GM23248 (cell line): ENCODE data around the gene SLC22A24. TPM values are rescaled to one million over a fixed set of nuclear protein-coding genes. Genes with fewer than 3 reads are reported as not detected.
"Not testable (repeated sequence)": the region's sequence is repeated elsewhere in the genome, so short reads cannot be mapped to it uniquely, and the experiment has no call there.

Experiments used
- DNase-seq: peaks from one replicate; pipeline ENCODE4 v3.0.0-alpha.2; 2015
- H2AFZ ChIP-seq: fragments of 200-600 bp; sonication (generic); 2 replicates; pipeline ENCODE4 v1.6.1; 2016; ENCODE audit warnings: antibody characterized with exemption
- H3F3A ChIP-seq: fragments of 200-600 bp; sonication (generic); 2 replicates; pipeline ENCODE4 v1.6.1; 2016; ENCODE audit warnings: mild to moderate bottlenecking, antibody characterized with exemption, mixed run types; ENCODE audit not compliant: insufficient read depth
- H3K27ac ChIP-seq: fragments of 200-600 bp; sonication (generic); 2 replicates; pipeline ENCODE4 v1.5.1; 2016; ENCODE audit warnings: mild to moderate bottlenecking
- H3K27me3 ChIP-seq: fragments of 200-600 bp; sonication (generic); replicated peaks from 2 replicates; pipeline ENCODE4 v1.6.1; 2016; ENCODE audit warnings: mild to moderate bottlenecking; ENCODE audit not compliant: insufficient read depth
- H3K36me3 ChIP-seq: fragments of 200-600 bp; sonication (generic); 2 replicates; pipeline ENCODE4 v1.6.1; 2016; ENCODE audit warnings: low read depth, mild to moderate bottlenecking
- H3K4me1 ChIP-seq: fragments of 200-600 bp; sonication (generic); 2 replicates; pipeline ENCODE4 v1.6.1; 2016; ENCODE audit warnings: mild to moderate bottlenecking; ENCODE audit not compliant: insufficient read depth
- H3K4me2 ChIP-seq: fragments of 200-600 bp; sonication (generic); one replicate; pipeline ENCODE4 v1.6.1; 2016; ENCODE audit warnings: mild to moderate bottlenecking; ENCODE audit not compliant: unreplicated experiment
- H3K4me3 ChIP-seq: fragments of 200-600 bp; sonication (generic); 2 replicates; pipeline ENCODE4 v1.5.1; 2016; ENCODE audit warnings: mild to moderate bottlenecking
- H3K79me2 ChIP-seq: fragments of 200-600 bp; sonication (generic); 2 replicates; pipeline ENCODE4 v1.6.1; 2016; ENCODE audit warnings: mild to moderate bottlenecking; ENCODE audit not compliant: insufficient read depth
- H3K9ac ChIP-seq: fragments of 200-600 bp; sonication (generic); 2 replicates; pipeline ENCODE4 v1.6.1; 2016; ENCODE audit warnings: mild to moderate bottlenecking
- H3K9me2 ChIP-seq: fragments of 200-600 bp; sonication (generic); 2 replicates; pipeline ENCODE4 v1.6.1; 2016; ENCODE audit warnings: mixed run types, mild to moderate bottlenecking, moderate library complexity; ENCODE audit not compliant: insufficient read depth
- H3K9me3 ChIP-seq: fragments of 200-600 bp; sonication (generic); one replicate; pipeline ENCODE4 v1.6.1; 2017; ENCODE audit warnings: low read depth
- H4K20me1 ChIP-seq: fragments of 200-600 bp; sonication (generic); 2 replicates; pipeline ENCODE4 v1.6.0; 2016; ENCODE audit not compliant: insufficient read depth
- EZH2 ChIP-seq: fragments of 200-600 bp; sonication (generic); IDR thresholded peaks from 2 replicates; pipeline ENCODE4 v1.6.1; 2018; ENCODE audit warnings: antibody characterized with exemption, mild to moderate bottlenecking; ENCODE audit not compliant: insufficient read depth, poor library complexity, severe bottlenecking
- EZH2phosphoT487 ChIP-seq: fragments of 200-600 bp; sonication (generic); IDR thresholded peaks from 2 replicates; pipeline ENCODE4 v1.6.1; 2018; ENCODE audit warnings: antibody characterized with exemption, moderate library complexity, mild to moderate bottlenecking, low read depth; ENCODE audit not compliant: insufficient read depth
- WGBS, 2 experiments: methylation state at CpG; one replicate each; pipeline ENCODE4 v1.1.6; 2015 to 2017; ENCODE audit warnings: low lambda C conversion rate in 2 of 2, low coverage in 1 of 2; ENCODE audit errors: missing lambda C conversion rate in 2 of 2; 5-methylcytosine and 5-hydroxymethylcytosine counted together
- in situ Hi-C: fragments of 300-500 bp; cut with MboI; formaldehyde crosslinking; loops from 2 replicates; pipeline ENCODE4 v1.15.0; 2020
- polyA plus RNA-seq: library from polyadenylated mRNA; unstranded; fragments of >200 nt; fragmentation: Nextera tagmentation; extraction: Ambion mirVana; gene quantifications from 2 replicates; pipeline ENCODE4 v1.2.1, GENCODE V29; 2016
- total RNA-seq: library from RNA; depleted of rRNA; stranded (reverse); fragments of >200 nt; shearing (Covaris generic); gene quantifications from 2 replicates; pipeline ENCODE4 v1.2.3, GENCODE V29; 2014

Gene SLC22A24
- total and polyA plus RNA-seq, 2 experiments from 2014 or later: not detected

GRCh38 chr11:63132985-63133775 is 10.8 kb downstream of the SLC22A24 start:
- no peaks in the 10 kb centered on the region for H3K79me2 ChIP-seq
- no peak for DNase-seq
- WGBS, 2 experiments: 40 to 41% methylated on average over 7 of the region's 7 CpGs

GRCh38 chr11:63099555-63099954 is 44.5 kb downstream of the SLC22A24 start:
- no peaks in the 10 kb centered on the region for H3K36me3 ChIP-seq
- H2AFZ ChIP-seq: no peak overlapping the region
- no peak overlapping the region for H3K27ac ChIP-seq
- no peaks in the 10 kb centered on the region for H3K9me2 ChIP-seq
- no peak overlapping the region for H3K9ac ChIP-seq
- TF ChIP-seq EZH2: no peak
- TF ChIP-seq EZH2phosphoT487: no peak
- no peak overlapping the region for H3K4me2 ChIP-seq
- H3K9me3 ChIP-seq: peaks cover 10% of the 10 kb centered on the region
- H3K27me3 ChIP-seq: no peaks in the 10 kb centered on the region
- in situ Hi-C loops: no loop called here
- 49 to 59% methylated on average over 3 of the region's 3 CpGs for WGBS, 2 experiments
- H3K4me1 ChIP-seq: no peaks in the 10 kb centered on the region
- peak; percentile 6 for DNase-seq
- no peaks in the 10 kb centered on the region for H3F3A ChIP-seq
- H3K4me3 ChIP-seq: no peak overlapping the region
- no peaks in the 10 kb centered on the region for H3K79me2 ChIP-seq
- no peaks in the 10 kb centered on the region for H4K20me1 ChIP-seq

More at GRCh38 chr11:63132985-63133775, 10.8 kb downstream of the SLC22A24 start:
- Histone ChIP-seq H3K27me3 (no peaks in the 10 kb centered on the region), H3K27ac (no peak overlapping the region), H4K20me1 (no peaks in the 10 kb centered on the region), H3K9ac (no peak overlapping the region), H2AFZ (no peak overlapping the region), H3K4me3 (no peak overlapping the region), H3F3A (no peaks in the 10 kb centered on the region), H3K36me3 (no peaks in the 10 kb centered on the region), H3K4me1 (no peaks in the 10 kb centered on the region), H3K9me2 (no peaks in the 10 kb centered on the region), H3K4me2 (no peak overlapping the region), H3K9me3 (no peaks in the 10 kb centered on the region)
- TF ChIP-seq EZH2: no peak
- TF ChIP-seq EZH2phosphoT487: no peak
- in situ Hi-C loops: no loop called here

- in situ Hi-C loops: no loop called here
These were observed 63.3 kb downstream of the SLC22A24 start for GRCh38 chr11:63080682-63081081.

GRCh38 chr11:63046203-63046602 is 97.8 kb downstream of the SLC22A24 start:
- H3K27ac ChIP-seq, H3K27me3 ChIP-seq, H2AFZ ChIP-seq, H3K36me3 ChIP-seq, H3K9me3 ChIP-seq, H3K4me2 ChIP-seq, DNase-seq, in situ Hi-C loops, H3K9ac ChIP-seq, H3K4me3 ChIP-seq, H3K4me1 ChIP-seq, H3F3A ChIP-seq, H4K20me1 ChIP-seq, H3K9me2 ChIP-seq, H3K79me2 ChIP-seq: not testable (repeated sequence)
- WGBS, 2 experiments: 0 to 2% methylated on average over 1 of the region's 1 CpG

More at GRCh38 chr11:63080682-63081081, 63.3 kb downstream of the SLC22A24 start:
- no peak for TF ChIP-seq EZH2phosphoT487
- TF ChIP-seq EZH2: no peak
- WGBS, 2 experiments: 22 to 30% methylated on average over 2 of the region's 2 CpGs
- Histone ChIP-seq H2AFZ (no peak overlapping the region), H3K79me2 (no peaks in the 10 kb centered on the region), H3K4me1 (no peaks in the 10 kb centered on the region), H3F3A (no peaks in the 10 kb centered on the region), H3K9me2 (no peaks in the 10 kb centered on the region), H3K9ac (no peak overlapping the region), H3K27ac (no peak overlapping the region), H3K27me3 (no peaks in the 10 kb centered on the region), H3K4me3 (no peak overlapping the region), H4K20me1 (no peaks in the 10 kb centered on the region), H3K4me2 (no peak overlapping the region), H3K36me3 (no peaks in the 10 kb centered on the region), H3K9me3 (no peaks in the 10 kb centered on the region)
- no peak for DNase-seq

- Histone ChIP-seq H3K27me3 (no peaks in the 10 kb centered on the region), H3K9ac (no peak overlapping the region), H3K36me3 (no peaks in the 10 kb centered on the region), H3K9me2 (no peaks in the 10 kb centered on the region), H2AFZ (no peak overlapping the region), H3K4me1 (no peaks in the 10 kb centered on the region), H3K4me2 (no peak overlapping the region), H3K9me3 (no peaks in the 10 kb centered on the region), H3K27ac (no peak overlapping the region), H3K4me3 (no peak overlapping the region), H4K20me1 (no peaks in the 10 kb centered on the region), H3F3A (no peaks in the 10 kb centered on the region), H3K79me2 (no peaks in the 10 kb centered on the region)
- WGBS, 2 experiments: 32 to 42% methylated on average over 3 of the region's 3 CpGs
- no peak for TF ChIP-seq EZH2
- TF ChIP-seq EZH2phosphoT487: no peak
- no peak for DNase-seq
- in situ Hi-C loops: no loop called here
These were observed 101.4 kb downstream of the SLC22A24 start for GRCh38 chr11:63042596-63042995.
